Gastroesophageal sphincter (tissue), 3 donors: ENCODE data around the gene ZACN.

Source experiments
- POLR2A ChIP-seq, 2 donors: fragments of 450-650 bp; IDR thresholded peaks; one replicate each; pipeline ENCODE4 v1.6.1; 2017; ENCODE audit warnings: antibody characterized with exemption in 2 of 2, mild to moderate bottlenecking in 2 of 2, moderate library complexity in 1 of 2
- TF ChIP-seq, protein P1 (sequence below), 4 experiments: fragments of 200-600 bp in 2 of 4; fragments of 450-650 bp in 2 of 4; sonication (generic) in 1 of 4; IDR thresholded peaks; one replicate each; pipeline ENCODE4 v1.5.1; 2017 to 2019; ENCODE audit warnings: antibody characterized with exemption in 4 of 4, mild to moderate bottlenecking in 2 of 4, moderate library complexity in 2 of 4

DNA sequence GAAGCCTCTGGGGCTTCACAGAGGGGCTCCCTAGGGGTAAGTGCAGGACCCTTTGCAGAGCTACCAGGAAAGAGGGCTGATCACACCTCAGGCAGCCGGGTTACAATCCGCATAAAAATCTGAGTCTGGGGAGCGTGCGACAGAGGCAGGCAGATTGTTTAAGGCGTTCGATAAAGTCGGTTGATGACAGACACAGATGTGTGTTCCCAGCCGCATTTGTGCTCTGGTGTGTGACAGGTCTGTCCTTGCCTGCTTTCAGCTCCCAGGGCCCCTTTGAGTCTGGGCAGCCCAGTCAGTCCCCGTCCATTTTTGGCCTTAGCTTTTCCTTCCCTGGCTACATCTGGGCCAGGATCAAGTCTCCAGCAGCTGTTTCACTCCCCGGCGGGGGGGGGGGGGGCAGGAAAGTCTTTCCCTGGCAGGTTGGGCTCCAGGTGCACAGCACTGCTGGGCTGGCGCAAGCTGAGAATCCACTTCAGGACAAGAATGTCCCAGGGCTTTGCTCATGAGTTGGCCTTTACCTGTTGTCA is 1.3 kb upstream of the ZACN start:
- TF ChIP-seq POLR2A (IDR thresholded peaks at IDR 0.05) = no peak
- TF ChIP-seq, protein P1, sequence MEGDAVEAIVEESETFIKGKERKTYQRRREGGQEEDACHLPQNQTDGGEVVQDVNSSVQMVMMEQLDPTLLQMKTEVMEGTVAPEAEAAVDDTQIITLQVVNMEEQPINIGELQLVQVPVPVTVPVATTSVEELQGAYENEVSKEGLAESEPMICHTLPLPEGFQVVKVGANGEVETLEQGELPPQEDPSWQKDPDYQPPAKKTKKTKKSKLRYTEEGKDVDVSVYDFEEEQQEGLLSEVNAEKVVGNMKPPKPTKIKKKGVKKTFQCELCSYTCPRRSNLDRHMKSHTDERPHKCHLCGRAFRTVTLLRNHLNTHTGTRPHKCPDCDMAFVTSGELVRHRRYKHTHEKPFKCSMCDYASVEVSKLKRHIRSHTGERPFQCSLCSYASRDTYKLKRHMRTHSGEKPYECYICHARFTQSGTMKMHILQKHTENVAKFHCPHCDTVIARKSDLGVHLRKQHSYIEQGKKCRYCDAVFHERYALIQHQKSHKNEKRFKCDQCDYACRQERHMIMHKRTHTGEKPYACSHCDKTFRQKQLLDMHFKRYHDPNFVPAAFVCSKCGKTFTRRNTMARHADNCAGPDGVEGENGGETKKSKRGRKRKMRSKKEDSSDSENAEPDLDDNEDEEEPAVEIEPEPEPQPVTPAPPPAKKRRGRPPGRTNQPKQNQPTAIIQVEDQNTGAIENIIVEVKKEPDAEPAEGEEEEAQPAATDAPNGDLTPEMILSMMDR (IDR thresholded peaks at IDR 0.05) = no peak
